ENCODE data around the gene HYLS1.

The HYLS1 gene

GRCh38 chr11:125934473-125934872 is 47.0 kb downstream of the HYLS1 start:
- DNase-seq, result no peak

DNA sequence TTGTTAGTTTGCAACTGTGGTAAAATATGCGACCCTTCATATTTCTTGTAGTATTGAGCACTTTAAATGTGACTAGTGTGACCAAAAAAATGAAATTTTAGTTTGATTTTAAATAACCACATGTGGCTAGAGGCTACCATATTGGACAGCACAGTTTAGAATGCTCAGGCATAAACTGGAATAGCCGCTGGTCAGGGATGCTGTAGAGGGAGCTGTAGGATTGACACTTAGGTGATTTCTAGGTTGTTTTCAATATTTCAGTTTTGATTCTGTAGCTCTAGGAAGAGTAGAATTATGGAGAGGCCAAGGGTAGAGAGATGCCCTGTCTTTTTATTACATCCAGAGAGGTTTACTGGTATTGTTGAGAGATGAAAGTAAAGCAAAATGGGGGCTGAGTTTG is 47.6 kb downstream of the HYLS1 start:
- no peak for DNase-seq

DNA sequence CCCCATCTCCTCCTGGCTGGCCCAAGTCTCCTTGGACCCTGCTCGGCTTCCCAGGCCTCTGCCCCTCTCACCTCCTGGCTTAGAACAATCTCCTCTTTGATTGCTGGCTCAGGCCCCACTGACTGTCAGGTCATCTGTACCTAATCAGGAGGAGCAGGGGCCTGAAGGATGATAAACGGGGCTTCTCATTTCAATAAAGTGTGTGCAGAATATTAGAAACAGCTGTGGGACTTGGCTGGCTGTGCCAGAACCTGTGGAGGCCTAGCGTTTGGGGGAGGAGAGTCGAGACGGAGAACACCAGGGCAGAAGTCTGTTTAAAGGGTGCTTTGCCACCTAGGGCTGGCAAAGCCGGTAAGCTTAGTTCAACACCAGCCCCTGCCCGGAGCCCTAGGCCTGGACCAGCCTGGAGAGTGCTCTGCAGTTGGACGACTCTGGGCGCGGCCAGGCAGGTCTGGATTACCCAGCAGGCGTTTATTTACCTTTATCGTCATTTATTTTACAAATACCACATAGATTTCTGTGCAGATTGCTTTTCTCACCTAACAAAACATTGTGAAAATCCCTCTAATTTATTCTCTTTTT is 48.2 kb downstream of the HYLS1 start:
- no peak for DNase-seq

- DNase-seq, result peak; percentile 8
Measured at GRCh38 chr11:125938418-125938817, 51.0 kb downstream of the HYLS1 start.

GRCh38 chr11:125939081-125939521 is 51.6 kb downstream of the HYLS1 start:
- no peak for DNase-seq

- DNase-seq, result no peak
Measured at GRCh38 chr11:125940145-125940544, 52.7 kb downstream of the HYLS1 start.

DNA sequence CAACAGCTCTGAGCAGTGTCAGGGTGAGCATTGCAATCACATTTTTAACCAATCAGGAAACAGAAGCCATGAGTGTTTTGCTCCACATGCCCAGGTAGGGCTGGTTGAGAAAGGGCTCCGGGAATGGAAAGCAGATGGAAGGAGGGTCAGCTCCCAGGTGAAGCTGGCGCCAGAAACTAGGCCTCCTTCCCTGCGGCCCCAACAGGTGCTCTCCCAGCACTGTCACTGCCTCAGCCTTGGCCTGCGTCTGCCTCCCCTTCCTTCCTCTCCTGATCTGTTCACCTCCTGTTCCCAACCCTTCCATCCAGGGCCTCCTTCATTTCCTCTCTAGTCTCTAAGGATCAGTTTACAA is 53.8 kb downstream of the HYLS1 start:
- DNase-seq, result no peak

GRCh38 chr11:125941619-125942611 is 54.4 kb downstream of the HYLS1 start:
- peak; percentile 49 for DNase-seq

- no peak for DNase-seq
Measured at GRCh38 chr11:125942771-125943428, 55.4 kb downstream of the HYLS1 start.

GRCh38 chr11:125943661-125944349 is 56.3 kb downstream of the HYLS1 start:
- no peak for DNase-seq

- no peak for DNase-seq
Measured at GRCh38 chr11:125944350-125945010, 57.0 kb downstream of the HYLS1 start.

DNA sequence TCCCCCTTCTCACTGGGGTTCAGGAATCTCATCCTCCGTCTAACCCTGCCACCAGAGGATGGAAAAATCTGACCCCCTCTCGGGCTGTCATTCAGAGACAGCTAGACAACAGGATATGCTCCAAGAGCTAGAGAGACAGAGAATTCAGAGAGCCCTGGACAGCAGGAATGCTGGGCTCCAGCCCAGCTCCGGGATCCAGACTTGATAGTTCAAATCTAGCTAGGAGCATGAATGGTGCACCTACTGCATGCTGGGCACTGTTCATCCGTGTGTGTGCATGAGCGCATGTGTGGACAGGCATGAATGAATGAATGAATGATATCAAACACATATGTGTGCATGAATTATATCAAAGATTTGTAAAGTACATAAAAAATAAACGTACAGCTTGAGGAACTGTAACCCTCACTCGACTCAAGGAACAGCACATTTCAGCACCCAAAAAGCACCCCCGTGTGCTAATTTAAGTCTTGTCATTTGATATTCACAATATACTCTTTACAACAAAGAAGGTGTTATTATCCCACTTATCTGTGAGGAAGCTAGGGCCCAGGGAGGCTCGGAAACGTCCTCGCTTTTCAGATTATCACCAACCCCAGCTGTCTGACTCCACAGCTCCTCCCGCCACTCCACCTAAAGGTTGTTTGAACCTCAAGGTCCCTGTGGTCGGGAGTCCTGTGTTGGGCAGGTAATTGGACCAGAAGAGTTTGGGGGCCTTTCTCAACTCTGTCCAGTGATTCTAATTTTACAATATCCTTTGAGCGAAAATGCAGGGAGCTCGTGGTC is 57.7 kb downstream of the HYLS1 start:
- no peak for DNase-seq

- no peak for DNase-seq
Measured at GRCh38 chr11:125945797-125946520, 58.5 kb downstream of the HYLS1 start, which contains the start of gene VSIG10L2. Gene VSIG10L2 (plus strand): TSS chr11:125946044. CDS start chr11:125946056, 12 bp downstream.

GRCh38 chr11:125946712-125947418 is 59.4 kb downstream of the HYLS1 start:
- no peak for DNase-seq

DNA sequence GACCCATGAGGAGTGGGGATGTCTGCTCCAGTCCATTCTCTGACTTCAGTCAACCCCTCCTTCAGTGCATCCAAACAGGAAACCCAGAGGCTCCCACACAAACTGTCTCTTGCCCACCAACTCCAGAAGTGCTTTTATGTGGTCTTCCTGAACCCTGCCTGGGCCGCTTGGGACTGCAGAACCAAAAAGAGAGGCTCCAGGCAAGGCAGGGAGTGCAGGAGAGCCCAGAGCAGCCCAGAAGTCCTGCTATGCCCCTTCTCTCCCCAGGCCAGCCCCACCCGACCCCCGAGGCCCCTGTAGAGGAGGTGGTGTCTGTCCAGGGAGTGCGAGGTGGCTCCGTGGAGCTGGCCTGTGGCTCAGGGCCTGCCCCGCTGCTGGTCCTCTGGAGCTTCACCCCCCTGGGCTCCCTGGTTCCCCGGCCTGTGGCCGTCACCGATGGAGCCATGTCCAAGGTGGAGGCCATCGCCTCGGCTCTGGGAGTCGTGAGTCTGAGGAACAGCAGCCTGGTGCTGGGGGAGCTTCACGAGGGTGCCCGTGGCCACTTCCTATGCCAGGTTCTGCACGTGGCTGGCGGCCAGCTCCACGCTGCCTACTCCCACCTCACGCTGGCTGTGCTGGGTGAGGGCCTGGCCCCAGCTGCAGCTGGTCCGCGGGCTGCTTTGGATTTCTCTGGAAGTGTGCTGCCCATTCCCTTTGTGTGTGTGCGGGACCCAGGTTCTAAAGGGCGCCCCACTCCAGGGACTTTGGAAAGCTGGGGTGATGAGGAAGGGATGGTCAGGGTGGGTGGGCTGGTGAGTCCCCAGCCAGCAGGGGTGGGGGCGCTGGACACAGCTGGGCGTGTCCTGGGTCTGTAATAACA is 60.2 kb downstream of the HYLS1 start:
- DNase-seq, result no peak

- no peak for DNase-seq
Measured at GRCh38 chr11:125948278-125949051, 61.0 kb downstream of the HYLS1 start.

DNA sequence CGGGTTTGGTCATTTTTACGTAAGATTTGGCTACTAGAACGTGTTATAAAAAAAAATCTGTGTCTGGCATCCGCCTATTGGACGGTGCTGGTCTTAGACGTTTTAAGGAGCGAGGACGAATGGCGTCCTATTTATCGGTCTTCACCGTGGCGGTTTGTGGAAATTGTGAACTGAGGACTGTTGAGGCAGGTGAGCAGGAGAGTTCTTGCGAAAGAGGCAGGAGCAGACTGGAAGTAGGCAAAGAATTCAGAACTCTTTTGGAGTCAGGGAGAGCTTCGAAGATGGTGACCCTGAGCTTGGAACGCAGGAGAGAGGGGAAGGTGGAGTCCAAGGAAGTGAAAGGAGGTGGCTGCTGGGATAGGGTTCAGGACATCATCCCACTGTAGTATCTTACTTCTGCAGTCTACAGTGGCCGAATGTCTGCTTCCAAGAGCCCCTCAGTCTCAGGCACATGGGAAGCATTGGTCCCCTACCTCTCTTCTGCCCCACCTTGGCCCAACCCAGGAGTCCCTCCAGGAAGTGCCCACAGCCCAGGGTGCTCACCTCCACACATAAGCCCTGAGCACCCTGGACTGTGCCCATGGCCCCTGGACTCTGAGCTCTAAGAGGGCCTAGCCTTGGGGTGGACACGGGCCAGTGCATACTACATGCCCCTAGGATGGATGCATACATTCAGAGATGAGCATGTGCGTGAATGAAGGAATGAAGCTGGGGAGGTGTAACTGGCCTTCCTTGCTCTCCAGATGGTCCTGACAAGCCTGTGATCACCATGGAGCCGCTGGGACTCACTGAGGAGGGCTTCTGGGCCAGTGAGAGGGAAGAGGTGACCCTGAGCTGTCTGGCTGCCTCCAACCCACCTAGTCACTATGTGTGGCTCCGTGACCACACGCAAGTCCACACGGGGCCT is 62.1 kb downstream of the HYLS1 start:
- DNase-seq, result no peak
